GM18505 (cell line): ENCODE results near the gene C4orf50.

Experiments used
- ATAC-seq: cut with Tn5 transposase; IDR thresholded peaks from one replicate; pipeline ENCODE4 v1.9.1; 2021; ENCODE audit not compliant: unreplicated experiment
- POLR2A ChIP-seq: IDR thresholded peaks from 4 replicates; pipeline ENCODE4 v1.6.1; 2011; ENCODE audit warnings: borderline replicate concordance; ENCODE audit not compliant: insufficient read depth, insufficient read length; ENCODE audit errors: extremely low read depth

The C4orf50 gene

GRCh38 chr4:5919044-5919443 lies 99.2 kb downstream of the C4orf50 start:
- ATAC-seq, result no peak
- no peak for TF ChIP-seq POLR2A

GRCh38 chr4:5918331-5918985 lies 99.8 kb downstream of the C4orf50 start:
- no peak for TF ChIP-seq POLR2A
- ATAC-seq, result no peak

GRCh38 chr4:5917672-5918071 lies 100.6 kb downstream of the C4orf50 start:
- ATAC-seq, result no peak

GRCh38 chr4:5916229-5916628 lies 102.0 kb downstream of the C4orf50 start:
- no peak for TF ChIP-seq POLR2A
- ATAC-seq, result no peak

More at GRCh38 chr4:5917672-5918071, 100.6 kb downstream of the C4orf50 start:
- TF ChIP-seq POLR2A, result no peak

DNA sequence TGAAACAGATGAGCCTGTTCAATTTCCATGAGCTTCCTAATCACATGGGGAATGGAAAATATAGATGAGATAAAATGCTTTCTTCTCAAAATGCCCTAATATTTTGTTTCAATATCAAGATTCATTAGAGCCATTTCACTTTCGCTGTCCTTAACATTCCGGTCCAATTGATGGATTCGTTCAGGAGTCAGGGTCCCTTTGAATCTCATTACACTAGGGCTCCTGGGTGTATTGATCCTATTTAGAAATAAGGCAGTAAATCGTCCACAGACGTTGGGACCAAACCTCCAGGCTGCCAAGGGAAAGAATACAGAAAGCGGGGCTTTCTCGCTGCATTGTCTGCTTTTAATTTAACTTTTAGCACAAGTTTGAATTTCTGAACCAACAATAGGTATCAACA lies 104.8 kb downstream of the C4orf50 start:
- no peak for ATAC-seq
- no peak for TF ChIP-seq POLR2A

- ATAC-seq, result no peak
- no peak for TF ChIP-seq POLR2A
Observed at GRCh38 chr4:5912614-5913019, 105.6 kb downstream of the C4orf50 start.

GRCh38 chr4:5908876-5909427 lies 109.3 kb downstream of the C4orf50 start:
- ATAC-seq, result no peak
- TF ChIP-seq POLR2A, result no peak

DNA sequence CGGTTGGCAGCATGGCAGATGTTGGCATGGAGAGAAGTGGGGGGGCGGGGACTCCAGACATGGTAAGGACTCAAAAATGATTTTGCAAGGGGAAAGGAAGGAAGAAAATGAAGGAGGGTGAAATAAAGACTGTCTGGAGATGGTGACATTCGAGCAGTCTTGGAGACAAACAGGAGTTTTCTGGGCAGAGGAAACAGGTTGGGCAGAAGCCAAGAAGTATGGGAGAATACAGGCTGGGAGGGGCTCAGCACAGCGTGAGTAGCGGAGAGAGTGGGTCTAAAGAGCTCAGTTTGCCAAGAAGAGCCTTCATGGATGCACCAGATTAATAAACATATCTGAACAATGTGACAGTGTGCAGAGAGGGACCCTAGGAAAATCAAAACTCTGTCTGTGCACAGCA lies 112.0 kb downstream of the C4orf50 start:
- TF ChIP-seq POLR2A, result no peak
- ATAC-seq, result no peak

GRCh38 chr4:5905714-5906113 lies 112.5 kb downstream of the C4orf50 start:
- no peak for ATAC-seq
- TF ChIP-seq POLR2A, result no peak

DNA sequence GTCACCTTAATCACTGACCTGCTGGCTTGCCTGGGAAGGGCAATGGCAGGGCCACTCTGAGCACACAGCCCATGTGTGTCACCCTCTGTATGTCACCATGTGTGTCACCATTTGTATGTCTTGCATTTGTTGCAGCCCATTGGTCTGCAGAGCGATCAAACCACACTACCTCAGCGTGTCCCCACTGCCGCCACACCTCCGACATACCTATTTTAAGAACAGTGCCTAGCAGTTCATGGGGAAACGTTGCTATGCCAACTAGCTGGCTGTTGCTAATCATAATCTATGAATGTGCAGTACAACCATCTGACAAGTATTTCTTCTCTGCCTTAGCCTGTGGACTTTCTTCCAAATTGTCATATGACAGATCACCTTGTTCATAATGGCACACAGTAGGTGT lies 117.4 kb downstream of the C4orf50 start:
- TF ChIP-seq POLR2A, result no peak
- ATAC-seq, result no peak

DNA sequence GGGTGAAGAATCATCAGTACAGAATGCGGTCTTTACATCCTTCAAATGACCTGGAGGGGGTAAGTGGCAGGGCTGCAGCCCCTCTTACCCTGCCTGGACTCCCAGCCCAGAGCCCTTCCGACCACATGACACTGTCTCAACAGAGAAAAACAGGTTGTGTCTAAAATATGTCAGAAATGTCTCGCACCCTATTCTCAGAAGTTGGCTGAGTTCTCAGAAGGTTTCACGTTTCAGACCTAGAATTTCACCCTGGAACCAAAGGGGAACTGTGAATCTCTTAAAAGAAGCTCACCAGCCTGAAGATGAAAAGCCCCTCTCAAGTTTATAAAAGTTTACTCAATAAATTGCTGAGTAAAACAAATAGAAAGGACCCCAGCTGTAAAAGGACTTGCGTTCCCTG lies 118.3 kb downstream of the C4orf50 start:
- ATAC-seq, result no peak
- no peak for TF ChIP-seq POLR2A

DNA sequence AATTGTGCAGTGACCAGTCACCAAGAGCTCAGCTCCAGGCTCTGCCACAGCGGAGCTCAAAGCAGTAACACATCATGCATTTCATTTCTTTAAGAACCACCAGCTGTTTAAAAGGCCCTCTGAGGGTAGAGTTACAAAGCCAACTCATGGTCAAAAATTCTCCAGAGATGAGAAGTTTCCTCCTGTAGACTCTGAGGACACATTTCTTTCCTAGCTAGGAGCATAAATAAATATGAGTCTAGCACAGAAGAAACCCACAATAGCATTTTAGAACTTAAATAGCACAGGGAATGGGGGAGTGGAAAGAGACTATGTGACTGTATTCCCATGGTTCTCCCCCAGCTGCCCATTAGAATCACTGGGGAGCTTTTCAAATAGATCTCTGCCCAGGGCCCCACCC lies 118.8 kb downstream of the C4orf50 start:
- no peak for TF ChIP-seq POLR2A
- ATAC-seq, result no peak

- ATAC-seq, result no peak
- no peak for TF ChIP-seq POLR2A
Observed at GRCh38 chr4:5897674-5898073, 120.6 kb downstream of the C4orf50 start.

DNA sequence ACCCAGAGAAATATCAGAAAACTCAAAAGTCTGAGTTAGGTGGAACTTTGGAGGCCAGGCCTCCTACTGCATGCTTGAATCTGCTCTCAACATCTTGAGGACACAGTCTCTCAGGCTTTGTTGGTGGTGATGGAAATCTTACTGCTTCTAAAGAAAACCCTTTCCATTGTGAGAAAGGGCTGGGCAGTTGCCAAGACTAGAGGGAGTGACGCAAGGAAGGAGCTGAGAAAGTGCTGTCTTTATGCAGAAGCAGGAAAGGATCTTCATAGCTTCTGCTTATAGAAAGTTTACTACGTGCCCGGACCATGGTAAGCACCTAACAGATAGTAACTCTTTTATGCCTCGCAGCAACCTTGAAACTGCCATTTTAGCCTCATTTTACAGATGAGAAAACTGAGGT lies 122.9 kb downstream of the C4orf50 start:
- no peak for TF ChIP-seq POLR2A
- ATAC-seq, result no peak
